SH-SY5Y (cell line): Measurements from ENCODE around the gene NEU4.

Experiments
- GATA2 ChIP-seq: IDR thresholded peaks from 2 replicates; pipeline ENCODE4 v1.6.1; 2011; ENCODE audit warnings: mild to moderate bottlenecking, low read depth, low read length
- GATA3 ChIP-seq: IDR thresholded peaks from 2 replicates; pipeline ENCODE4 v1.6.1; 2011; ENCODE audit warnings: low read depth, mild to moderate bottlenecking, low read length, moderate library complexity

Gene NEU4

DNA sequence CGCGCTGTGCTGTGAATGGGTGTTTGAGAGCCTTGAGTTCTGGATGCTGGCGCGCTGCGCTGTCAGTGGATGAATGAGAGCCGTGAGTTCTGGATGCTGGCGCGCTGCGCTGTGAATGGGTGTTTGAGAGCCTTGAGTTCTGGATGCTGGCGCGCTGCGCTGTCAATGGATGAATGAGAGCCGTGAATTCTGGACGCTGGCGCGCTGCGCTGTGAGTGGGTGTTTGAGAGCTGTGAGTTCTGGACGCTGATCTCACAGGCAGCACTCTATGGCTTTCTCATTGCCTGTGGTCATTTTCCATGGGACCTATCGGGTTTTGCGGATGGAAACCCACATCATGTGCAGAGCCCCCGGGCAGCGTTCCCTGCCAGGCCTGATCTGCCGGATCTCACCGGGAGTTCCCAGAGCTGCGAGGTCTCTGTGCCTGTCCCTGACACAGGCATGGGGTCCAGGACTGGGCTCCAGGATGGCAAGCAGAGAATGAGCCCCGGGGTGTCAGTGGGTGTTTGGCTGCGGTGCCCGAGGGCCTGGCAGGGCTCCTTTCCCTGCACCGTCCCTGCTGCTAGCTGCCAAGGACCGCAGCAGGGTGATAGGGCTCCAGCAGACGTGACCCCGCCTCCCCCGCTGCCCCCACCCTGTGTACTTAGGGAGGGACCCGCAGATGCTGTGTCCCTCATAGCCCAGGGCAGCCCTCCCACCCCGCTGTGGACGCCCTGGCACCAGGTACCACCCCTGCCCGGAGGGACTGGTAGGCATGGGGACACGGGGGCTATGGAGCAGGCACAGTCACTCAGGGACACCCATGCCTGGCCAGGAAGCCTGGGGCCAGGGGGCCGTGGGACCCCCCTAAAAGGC, 40.0 kb downstream of the NEU4 start:
- TF ChIP-seq GATA2 (no peak), GATA3 (no peak)

DNA sequence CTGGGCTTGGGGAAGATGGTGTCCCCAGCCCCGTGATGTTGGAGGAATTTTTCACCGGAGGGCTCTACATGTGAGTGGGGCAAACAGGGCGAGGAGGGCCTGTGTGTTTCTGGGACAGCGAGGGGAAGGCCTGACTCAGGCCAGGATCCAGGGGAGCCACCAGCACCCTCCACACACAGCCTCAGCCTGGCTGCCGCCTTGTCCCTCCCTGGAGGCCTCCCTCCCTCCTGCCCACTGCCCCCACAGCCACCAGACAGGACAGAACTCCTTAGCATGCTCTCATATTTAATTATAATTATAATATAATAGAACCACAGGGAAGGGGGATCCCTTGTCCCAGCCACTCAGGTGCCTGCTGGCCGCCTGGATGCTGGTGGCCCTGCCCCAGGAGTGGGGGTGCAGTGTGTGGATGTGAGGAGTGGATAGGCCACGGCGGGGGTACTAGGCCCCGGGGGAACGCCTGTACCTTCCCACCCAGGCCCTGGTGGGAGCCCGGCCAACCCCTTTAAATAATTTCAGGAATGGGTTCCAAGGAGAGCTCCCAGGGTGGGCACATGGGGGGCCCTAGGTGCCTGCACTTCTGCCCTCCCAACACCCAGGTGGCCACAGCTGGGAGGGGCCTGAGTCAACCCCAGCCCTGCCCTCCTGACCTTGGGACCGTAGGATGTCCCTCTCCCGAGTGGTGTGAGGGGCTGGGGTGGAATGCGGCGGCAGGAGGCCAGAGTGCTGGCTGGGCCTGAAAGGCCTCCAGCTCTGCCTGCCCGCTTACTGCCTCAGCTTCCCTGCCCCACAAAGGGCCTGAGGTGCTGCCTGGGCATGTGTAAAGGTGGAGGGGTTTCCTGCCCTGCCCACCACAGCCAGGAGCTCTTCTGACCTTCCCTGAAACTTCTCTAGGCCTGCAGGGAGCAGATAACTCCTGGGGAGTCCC, 40.9 kb downstream of the NEU4 start:
- TF ChIP-seq GATA2 (no peak), GATA3 (no peak)

DNA sequence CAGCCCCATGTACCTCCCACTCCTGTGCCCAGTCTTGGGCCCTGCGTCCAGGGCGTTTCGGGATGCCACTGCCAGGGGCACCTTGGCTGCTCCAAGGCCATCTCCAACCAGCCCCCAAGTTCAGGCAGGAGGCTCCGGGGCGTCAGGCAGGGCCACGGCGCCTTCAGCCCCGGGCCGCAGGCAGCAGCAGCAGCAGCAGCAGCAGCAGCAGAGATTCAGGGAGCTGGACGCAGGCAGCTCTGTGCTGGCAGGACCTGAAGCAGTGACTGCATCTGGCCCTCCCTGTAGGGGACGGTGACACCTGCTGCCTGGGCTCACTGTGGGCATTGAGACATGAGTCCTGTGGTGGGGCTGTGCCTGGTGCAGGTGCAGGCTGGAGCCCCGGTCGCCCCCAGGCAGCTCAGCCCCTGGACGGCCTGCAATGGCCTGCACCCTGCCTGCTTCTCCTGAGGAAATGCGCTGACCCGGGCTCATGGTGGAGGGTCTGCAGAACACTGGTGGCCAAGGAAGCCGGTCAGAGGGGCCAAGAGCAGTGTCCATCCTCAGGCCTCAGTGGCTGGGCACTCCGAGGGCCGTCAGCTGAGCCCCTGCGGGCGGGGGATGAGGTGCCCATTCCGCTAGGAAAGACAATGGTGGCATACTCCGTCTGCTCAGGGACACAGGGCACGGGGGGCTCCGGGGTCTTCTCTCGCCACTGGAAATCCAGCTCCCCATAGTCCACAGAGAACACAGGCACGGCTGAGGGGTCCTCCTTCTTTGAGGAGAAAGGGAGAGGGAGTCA, 41.7 kb downstream of the NEU4 start:
- TF ChIP-seq GATA2 (no peak), GATA3 (no peak)

DNA sequence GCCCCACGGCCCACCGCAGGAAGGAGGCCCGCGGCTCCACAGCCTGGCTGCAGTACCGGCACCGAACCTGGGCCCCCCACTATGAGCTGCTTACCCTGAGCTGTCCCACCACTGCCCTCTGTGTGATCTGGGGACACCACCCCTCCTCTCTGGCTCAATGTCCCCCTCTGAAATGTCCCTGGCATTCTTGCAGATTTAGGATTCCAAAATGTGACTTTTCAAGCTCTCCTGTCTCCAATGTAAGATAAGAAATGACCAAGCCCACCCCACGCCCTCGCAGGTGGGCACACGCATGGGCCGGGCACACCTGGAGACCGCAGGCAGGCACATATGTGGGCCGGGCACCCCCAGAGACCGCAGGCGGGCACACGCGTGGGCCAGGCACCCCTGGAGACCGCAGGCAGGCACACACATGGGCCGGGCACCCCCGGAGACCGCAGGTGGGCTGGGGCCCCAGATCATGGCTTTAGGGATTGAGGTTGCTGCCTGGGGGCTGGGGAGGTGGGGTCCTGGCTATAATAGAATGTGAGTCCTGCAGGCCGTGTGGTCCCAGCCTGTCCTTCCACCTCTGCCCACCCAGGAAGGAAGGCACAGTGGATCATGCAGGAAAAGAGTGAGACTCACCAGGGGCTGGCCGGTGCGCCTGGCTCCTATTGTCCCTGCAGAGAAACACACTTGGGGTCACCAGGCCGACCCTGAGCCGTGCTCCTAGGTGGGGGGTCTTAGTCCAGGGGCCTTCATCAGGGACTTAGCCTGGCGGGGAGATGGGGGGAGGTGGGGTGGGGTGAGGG, 42.5 kb downstream of the NEU4 start:
- no peak for TF ChIP-seq GATA3
- TF ChIP-seq GATA2, result no peak

DNA sequence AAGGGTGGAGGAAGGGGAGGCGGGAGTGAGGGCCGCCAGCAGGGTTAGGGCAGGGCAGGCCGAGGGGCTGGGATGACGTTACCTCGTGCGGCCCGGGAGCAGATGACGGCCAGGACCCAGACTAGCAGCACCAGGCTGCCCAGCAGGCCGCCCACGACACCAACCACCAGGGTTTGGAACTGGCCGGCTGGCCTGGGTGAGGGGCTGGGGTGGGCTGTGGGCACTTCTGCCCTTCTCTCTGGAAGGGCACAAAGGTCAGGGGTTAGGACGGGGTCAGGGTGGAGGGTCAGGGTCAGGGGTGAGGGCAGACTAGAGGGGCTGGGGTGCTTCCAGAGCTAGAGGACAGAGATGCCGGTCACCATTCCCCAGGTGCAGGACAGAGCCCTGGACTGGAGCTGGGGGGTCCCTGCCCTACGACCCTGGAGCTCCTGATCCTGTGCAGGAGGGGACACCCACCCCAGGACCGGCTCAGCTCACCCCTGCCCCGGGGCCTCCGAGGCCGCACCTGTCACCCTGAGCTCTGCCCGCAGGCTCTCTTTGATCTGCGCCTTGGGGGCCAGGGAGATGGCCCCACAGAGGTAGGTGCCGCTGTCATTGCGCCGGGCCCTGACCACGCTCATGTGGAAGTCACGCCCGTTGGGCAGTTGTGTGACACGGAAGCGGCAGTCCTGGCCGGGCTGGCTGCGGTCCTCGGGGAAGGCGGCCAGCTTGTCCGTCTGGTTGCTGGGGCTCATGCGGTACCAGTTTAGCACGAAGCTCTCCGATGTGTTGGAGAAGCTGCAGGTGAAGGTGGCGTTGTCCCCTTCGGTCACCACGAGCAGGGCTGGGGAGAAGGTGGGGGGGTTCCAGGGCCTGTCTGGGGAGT, 43.4 kb downstream of the NEU4 start:
- no peak for TF ChIP-seq GATA3
- TF ChIP-seq GATA2, result no peak

DNA sequence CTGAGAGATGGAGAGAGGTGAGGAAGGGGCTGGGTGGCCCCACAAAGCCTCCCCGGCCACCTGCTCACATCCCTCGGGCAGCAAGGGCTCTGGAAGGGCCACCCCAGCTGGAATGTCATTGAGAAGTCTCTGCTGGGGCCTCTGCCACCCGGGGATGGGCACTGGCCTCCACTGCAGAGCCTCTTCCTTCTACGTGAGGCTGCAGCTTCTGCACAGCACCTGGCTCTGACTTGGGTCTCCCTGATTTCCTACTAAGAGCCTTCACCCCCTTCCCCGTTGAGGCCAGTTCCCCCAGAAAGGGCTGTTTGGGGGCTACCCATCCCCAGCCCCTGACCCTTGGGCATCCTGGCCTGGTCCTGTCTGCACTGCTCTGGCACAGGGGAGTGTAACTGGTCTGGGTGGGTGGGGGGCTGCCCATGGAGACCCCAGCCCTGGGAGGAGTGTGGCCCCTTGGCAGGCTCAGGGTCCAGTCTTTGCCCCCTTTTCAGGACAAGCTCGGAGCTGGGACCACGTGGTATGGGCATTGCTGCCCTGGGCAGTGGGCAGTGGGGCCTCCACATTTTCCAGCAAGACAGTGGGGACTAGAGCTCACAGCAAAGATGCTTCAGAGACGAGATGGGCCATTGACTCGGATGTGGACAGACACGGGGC, 44.1 kb downstream of the NEU4 start:
- TF ChIP-seq GATA3, result no peak
- no peak for TF ChIP-seq GATA2

DNA sequence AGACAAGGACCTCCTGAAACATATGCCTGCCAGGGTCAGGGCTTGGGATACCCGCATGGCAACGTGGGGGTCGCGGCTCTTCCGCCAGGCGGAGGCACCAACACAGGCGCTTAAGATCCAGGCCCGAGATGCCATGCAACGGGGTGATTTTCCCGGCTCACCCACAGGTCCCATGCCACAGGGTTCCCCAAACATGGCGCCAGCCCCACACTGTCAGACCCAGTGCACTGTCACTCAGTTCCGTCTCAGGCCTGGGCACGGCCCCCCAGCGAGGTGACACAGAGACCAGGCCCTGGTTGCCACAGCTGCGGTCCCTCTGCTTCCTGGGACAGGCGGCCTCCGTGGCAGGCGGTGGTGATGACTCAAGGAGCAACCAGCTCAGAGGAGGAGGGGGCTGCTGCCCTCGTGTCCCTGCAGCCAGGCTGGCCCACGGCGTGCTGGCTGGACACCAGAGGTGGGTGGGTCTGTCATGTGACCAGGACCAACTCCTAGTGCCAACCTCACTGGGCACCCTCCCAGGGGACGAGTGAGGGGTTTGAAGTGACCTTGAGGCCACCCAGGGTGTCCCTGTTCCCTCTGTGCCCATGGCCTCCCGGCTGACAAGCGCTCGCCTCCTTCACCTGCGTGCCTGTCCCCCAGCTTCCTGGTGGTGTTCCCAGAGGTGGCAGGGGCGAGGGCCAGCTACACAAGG, 44.8 kb downstream of the NEU4 start:
- no peak for TF ChIP-seq GATA2
- TF ChIP-seq GATA3, result no peak

DNA sequence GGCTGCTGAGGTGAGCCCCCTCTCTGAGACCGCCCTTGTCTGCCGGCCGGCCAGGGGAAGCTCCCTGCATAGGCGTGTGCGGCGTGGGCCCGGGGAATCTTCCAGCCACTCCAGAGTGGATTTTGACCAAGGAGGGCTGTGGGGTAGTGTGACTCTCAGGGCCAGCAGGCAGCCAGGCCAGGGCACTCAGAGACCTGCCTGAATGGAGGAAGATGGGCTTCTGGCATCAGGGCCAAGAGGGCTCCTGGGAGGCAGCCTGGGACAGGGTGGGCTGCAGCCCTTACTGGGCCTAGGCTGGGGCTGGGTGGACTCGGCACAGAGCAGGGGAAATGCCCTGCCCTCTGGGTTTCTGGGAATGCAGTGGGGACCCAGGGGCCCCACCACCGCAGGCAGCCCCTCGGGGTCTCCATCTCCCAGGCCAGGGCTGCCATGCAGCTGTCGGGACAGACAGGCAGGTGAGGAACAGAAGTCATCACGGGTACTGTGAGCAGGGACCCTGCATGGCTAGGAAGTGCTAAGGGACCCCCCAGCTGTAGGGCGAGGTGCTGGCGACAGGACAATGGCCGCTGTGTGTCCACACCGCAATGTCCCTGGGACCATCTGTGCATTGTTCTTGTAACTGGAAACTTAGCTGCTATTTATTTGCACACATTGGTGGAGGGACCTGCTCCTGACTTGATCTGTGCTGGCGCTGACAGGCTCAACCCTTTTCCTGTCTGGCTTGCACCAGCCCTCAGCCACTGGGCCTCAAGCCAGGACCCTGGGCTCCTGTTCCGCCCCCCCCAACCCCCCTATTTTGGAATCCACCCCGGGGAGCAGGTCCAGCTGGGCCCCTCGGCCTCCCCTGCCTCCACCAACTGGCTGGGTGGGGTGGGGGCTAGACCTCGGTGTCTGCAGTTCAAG, 45.6 kb downstream of the NEU4 start:
- TF ChIP-seq GATA2, result no peak
- no peak for TF ChIP-seq GATA3

DNA sequence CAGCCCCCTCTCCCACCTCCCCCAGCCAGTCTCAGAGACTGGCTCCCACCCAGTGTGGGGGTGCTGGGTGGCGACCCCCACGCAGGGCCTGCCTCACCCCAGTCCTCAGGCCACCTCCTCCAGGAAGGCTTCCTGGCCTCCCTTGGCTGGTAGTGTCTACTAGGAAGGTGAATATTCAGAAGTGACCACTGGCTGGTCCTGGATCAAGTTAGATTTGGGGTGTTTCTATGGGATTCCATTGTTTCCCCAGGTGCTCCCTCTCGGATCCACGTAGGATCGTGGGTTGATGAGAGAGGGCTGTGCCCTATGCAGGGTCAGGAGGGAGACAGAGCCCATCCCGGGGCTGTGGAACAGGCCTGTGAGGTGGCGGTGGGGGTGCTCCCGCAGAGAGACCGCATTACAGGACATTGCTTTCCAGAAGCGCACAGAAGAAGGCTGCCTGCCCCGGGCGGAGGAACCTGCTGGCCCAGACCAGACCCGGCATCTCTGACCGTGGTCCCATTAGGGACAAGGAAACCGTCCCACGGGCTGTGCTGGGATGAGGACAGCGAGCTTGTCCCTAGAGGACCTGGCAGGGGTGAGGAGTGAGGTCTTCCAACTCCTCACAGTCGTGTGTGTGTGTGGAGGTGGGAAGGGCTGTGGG, 46.4 kb downstream of the NEU4 start:
- TF ChIP-seq GATA2 (no peak), GATA3 (no peak)

DNA sequence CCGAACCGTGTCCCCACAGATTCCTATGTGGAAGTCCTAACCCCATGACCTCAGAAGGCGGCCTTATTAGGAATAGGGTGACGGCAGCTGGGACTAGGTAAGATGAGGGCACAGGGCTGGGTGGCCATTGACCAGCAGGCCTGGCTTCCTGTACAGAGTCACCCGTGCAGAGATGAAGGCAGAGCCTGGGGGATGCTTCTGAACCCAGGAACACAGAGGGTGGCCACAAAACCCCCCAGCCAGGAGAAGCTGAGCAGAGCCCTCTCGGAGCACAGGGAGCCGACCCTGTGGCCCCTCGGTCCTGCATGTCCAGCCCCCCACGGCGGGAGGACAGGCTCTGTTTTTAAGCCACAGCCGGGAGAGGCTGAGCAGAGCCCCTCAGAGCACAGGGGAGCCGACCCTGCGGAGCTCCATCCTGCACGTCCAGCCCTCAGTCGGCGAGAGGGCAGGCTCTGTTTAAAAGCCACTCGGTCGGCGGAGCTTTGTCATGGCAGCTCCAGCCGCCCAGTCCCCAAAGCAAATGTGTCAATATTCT, 47.0 kb downstream of the NEU4 start:
- TF ChIP-seq GATA3 (no peak), GATA2 (no peak)
